RWPE1 (cell line): ENCODE data around the gene LRIG2.

Experiments used
- CTCF ChIA-PET: fragments of 350-600 bp; sonication (Branson Sonifier 250); formaldehyde crosslinking; extraction: SDS; loops from one replicate; lab custom pipeline; 2021; lab: Yijun Ruan, JAX
- POLR2A ChIA-PET: fragments of 400-600 bp; formaldehyde crosslinking; extraction: SDS; loops from one replicate; lab custom pipeline; 2020; ENCODE audit warnings: antibody characterized with exemption; ENCODE audit not compliant: low non-redundant PET; lab: Yijun Ruan, JAX
- DNase-seq: peaks from one replicate; pipeline ENCODE4 v3.0.0; 2012; ENCODE audit warnings: low spot score
- H3K27ac ChIP-seq: fragments of 450-650 bp; 2 replicates; pipeline ENCODE4 v1.5.1; 2017
- TF ChIP-seq, protein P1 (sequence below): fragments of 450-650 bp; conservative IDR thresholded peaks from 2 replicates; pipeline ENCODE4 v1.5.1; 2017; ENCODE audit warnings: low read depth, mild to moderate bottlenecking

Gene LRIG2

DNA sequence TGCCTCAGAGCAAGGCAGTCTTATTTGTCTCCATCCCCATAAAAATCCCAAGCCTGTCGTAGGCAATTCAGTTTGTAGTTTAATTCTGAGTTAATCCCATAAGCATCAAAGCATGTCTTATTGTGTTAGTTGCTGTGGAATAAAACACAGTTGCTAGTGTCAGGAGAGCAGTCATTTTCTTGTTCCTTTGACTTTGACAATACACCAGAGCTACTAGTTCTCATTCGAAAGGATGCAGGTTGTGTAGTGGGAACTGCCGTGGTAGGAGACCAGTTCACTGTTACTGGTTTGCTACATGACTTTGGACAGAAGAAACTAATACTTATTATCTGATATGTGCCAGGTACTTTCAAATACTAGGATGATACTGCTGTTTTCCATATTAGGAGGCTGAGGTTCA, 23.5 kb downstream of the LRIG2 start:
- DNase-seq: no peak
- ChIA-PET CTCF (interaction anchor here (0.6 to 1.1 kb wide), 2 partner anchors 24 to 1301 kb away, joined by 3 to 5 read pairs; no protein-coding TSS in a partner anchor), POLR2A (no interaction called here)
- H3K27ac ChIP-seq: no peak overlapping the region
- TF ChIP-seq, protein P1, sequence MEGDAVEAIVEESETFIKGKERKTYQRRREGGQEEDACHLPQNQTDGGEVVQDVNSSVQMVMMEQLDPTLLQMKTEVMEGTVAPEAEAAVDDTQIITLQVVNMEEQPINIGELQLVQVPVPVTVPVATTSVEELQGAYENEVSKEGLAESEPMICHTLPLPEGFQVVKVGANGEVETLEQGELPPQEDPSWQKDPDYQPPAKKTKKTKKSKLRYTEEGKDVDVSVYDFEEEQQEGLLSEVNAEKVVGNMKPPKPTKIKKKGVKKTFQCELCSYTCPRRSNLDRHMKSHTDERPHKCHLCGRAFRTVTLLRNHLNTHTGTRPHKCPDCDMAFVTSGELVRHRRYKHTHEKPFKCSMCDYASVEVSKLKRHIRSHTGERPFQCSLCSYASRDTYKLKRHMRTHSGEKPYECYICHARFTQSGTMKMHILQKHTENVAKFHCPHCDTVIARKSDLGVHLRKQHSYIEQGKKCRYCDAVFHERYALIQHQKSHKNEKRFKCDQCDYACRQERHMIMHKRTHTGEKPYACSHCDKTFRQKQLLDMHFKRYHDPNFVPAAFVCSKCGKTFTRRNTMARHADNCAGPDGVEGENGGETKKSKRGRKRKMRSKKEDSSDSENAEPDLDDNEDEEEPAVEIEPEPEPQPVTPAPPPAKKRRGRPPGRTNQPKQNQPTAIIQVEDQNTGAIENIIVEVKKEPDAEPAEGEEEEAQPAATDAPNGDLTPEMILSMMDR: no peak

DNA sequence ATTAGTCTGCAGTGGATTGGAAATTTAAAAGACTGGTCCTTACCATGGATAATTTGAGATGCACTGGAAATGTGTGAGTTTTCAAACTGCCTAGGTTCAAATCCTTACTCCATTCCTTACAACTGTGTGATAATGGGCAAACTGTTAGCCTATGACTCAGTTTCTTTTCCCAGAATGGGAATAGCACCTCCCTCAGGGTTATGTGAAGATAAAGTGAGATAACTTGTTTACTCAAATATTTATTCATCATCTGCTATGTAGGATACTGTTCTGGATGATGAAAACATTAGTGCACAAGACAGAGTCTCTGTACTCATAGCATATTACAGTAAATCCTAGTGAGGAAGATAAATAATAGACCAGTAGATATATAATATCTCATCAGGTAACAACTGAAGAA, 28.6 kb downstream of the LRIG2 start:
- ChIA-PET POLR2A (no interaction called here), CTCF (no interaction called here)
- H3K27ac ChIP-seq: no peak overlapping the region
- TF ChIP-seq, protein P1: no peak
- DNase-seq: no peak

DNA sequence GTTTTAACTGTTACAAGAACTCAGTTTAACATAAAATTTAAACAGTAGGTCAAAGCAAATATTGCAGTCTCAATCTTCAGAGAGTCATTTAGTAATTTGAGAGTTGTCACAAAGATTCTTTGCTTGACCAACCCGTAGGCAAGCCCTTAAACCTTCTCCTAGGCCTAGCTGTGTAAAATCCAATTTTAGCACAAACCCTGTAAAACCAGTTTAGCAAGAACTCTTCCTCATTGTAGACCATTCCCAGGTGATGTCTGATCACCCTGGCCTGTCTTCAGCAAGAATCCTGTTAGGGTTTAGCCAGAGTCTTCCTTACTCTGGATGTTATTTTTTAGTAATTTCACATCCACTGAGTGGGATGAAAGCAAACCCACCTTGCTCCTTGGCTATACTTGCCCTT, 30.1 kb downstream of the LRIG2 start:
- POLR2A ChIA-PET: no interaction called here
- CTCF ChIA-PET: interaction anchor here (0.6 to 0.7 kb wide), 2 partner anchors 187 to 528 kb away, joined by 3 read pairs; no protein-coding TSS in a partner anchor
- DNase-seq: peak; percentile 22

DNA sequence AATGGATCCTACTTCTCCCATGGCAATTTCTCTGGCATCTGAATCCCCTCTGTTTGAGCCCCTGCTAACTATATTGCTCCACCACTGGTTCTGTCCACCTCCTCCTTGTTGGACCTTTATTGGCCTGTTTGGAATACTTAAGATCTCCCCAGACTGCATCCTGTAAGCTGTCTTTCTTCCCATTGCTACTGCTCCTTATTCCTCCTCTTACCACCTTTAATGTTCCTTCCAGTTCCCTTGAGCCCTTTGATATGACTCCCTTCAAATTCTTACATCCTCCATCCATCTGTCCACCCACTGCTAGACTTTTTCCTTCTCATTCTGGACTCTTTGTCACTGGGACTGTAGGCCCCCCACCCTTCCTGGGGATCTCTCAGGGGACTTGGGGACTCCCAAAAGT, 31.0 kb downstream of the LRIG2 start:
- CTCF ChIA-PET: no interaction called here
- POLR2A ChIA-PET: no interaction called here
- TF ChIP-seq, protein P1: no peak
- no peak for DNase-seq
- H3K27ac ChIP-seq: no peak overlapping the region

More for the DNA sequence above, 30.1 kb downstream of the LRIG2 start:
- H3K27ac ChIP-seq: no peak overlapping the region
- TF ChIP-seq, protein P1: no peak

DNA sequence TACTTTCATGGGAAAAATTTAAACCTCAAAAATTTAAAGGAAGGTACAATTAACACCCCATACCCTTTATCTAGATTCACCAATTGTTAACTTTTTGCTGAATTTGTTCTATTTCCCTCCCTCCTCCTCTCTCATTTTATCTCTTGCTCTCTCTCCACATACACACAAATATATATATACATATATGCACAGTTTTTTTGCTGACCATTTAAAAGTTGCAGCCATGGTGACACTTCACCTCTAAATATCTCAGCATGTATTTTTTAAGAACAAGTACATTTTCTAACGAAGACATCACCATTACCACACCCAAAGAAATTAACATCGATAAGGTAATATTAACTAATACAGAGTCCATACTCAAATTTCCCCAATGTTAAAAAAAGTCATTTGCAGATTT, 33.9 kb downstream of the LRIG2 start:
- ChIA-PET CTCF (no interaction called here), POLR2A (no interaction called here)
- TF ChIP-seq, protein P1: no peak
- H3K27ac ChIP-seq: no peak overlapping the region
- DNase-seq: no peak

DNA sequence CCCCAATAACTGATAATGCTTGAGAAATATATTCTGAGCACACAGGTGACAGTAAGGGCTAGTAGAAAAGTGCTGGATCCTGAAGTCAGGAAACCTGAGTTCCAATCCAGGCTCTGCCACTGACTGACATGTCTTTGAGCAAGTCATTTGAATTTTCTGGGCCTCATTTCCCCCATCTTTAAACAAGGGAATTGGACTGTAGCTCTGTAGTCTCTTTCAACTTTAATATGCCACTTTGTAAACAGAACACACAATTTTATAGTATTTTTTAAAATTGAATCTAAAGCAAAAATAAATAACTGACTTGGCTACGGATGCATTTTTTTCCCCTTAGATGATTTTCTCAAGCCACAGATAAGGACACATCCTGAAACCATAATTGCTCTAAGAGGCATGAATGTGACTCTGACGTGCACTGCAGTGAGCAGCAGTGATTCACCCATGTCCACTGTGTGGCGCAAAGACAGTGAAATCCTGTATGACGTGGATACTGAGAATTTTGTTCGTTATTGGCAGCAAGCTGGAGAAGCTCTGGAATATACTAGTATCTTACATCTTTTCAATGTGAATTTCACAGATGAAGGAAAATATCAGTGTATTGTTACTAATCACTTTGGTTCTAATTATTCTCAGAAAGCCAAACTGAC, 37.0 kb downstream of the LRIG2 start:
- POLR2A ChIA-PET: no interaction called here
- peak; percentile 30 for DNase-seq
- CTCF ChIA-PET: no interaction called here
- H3K27ac ChIP-seq: no peak overlapping the region
- TF ChIP-seq, protein P1: peak; percentile 37; the same call in 1 of the 2 replicates
